Measurements from ENCODE around the gene ANK2. TPM values are rescaled to one million over a fixed set of nuclear protein-coding genes. Genes with fewer than 3 reads are reported as not detected.

The ANK2 gene
- total RNA-seq, 2 experiments from 2014 or later, result 2.7 to 3.0 TPM

DNA sequence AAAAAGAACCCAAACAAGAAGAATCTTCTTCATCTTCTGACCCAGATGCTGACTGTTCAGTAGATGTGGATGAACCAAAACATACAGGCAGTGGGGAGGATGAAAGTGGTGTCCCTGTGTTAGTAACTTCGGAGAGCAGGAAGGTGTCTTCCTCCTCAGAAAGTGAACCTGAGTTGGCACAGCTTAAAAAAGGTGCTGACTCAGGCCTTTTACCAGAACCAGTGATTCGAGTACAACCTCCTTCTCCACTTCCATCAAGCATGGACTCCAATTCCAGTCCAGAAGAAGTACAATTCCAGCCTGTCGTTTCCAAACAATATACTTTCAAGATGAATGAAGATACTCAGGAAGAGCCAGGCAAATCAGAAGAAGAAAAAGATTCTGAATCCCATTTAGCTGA lies 307.0 kb downstream of the ANK2 start:
- CTCF ChIA-PET, result interaction anchor here (0.7 to 1.8 kb wide), 6 partner anchors 11 to 539 kb away, joined by 3 to 4 read pairs (median 4); no protein-coding TSS in a partner anchor
- H3K4me1 Mint-ChIP-seq (ENCODE audit: low read depth), result peaks cover 39% of the 10 kb centered on the region
- DNase-seq, result no peak
- peaks cover 42% of the 10 kb centered on the region for H3K27me3 Mint-ChIP-seq (ENCODE audit: low read depth)
- peaks cover 13% of the 10 kb centered on the region for H3K36me3 Mint-ChIP-seq (ENCODE audit: low read depth)
- peak overlapping the region; percentile 98 for H3K27ac Mint-ChIP-seq
- peak overlapping the region; percentile 59 for H3K4me3 Mint-ChIP-seq
- intact Hi-C loops (cut with micrococcal nuclease), result no loop called here
- peaks cover 26% of the 10 kb centered on the region for H3K9me3 Mint-ChIP-seq

DNA sequence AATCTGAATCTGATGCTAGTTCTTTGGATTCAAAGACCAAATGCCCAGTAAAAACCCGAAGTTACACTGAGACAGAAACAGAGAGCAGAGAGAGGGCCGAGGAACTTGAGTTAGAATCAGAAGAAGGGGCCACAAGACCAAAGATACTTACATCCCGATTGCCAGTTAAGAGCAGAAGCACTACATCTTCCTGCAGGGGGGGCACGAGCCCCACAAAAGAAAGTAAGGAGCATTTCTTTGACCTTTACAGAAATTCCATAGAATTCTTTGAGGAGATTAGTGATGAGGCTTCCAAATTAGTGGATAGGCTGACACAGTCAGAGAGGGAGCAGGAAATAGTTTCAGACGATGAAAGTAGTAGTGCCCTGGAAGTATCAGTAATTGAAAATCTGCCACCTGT lies 309.3 kb downstream of the ANK2 start:
- CTCF ChIA-PET, result no interaction called here
- intact Hi-C loops (cut with micrococcal nuclease), result no loop called here
- Mint-ChIP-seq H3K27ac (no peak overlapping the region), H3K36me3 (ENCODE audit: low read depth) (peaks cover 13% of the 10 kb centered on the region), H3K4me3 (no peak overlapping the region), H3K27me3 (ENCODE audit: low read depth) (peaks cover 32% of the 10 kb centered on the region), H3K9me3 (peaks cover 26% of the 10 kb centered on the region), H3K4me1 (ENCODE audit: low read depth) (peaks cover 34% of the 10 kb centered on the region)
- no peak for DNase-seq

- Mint-ChIP-seq H3K4me3 (no peak overlapping the region), H3K9me3 (no peaks in the 10 kb centered on the region), H3K27me3 (ENCODE audit: low read depth) (peaks cover 22% of the 10 kb centered on the region), H3K27ac (no peak overlapping the region), H3K36me3 (ENCODE audit: low read depth) (no peaks in the 10 kb centered on the region), H3K4me1 (ENCODE audit: low read depth) (no peaks in the 10 kb centered on the region)
- CTCF ChIA-PET, result no interaction called here
- intact Hi-C loops (cut with micrococcal nuclease), result no loop called here
- DNase-seq, result no peak
Measured at GRCh38 chr4:113365377-113365776, 315.9 kb downstream of the ANK2 start.

DNA sequence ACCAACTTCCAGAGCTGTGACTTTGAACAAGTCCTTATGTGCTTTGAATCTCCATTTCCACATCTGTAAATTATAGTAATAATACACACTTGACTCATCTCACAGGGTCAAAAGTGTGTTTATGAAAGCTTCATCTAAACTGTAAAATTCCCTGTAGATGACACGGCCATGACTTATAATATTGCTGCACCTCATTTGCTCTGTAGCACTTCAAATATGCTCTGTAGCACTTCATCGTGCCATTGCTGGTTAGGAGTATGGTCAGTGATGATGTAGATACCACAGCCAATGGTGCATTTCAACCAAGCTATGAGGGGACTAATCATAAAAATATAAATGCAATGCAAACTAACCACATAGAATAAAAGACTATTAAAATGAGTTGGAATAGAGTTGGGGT lies 318.6 kb downstream of the ANK2 start:
- intact Hi-C loops (cut with micrococcal nuclease), result no loop called here
- no peak overlapping the region for H3K4me3 Mint-ChIP-seq
- DNase-seq, result no peak
- CTCF ChIA-PET, result interaction anchor here (0.5 to 0.9 kb wide), 3 partner anchors 16 to 1140 kb away, joined by 3 read pairs; no protein-coding TSS in a partner anchor
- H3K4me1 Mint-ChIP-seq (ENCODE audit: low read depth), result peaks cover under 1% of the 10 kb centered on the region
- no peaks in the 10 kb centered on the region for H3K9me3 Mint-ChIP-seq
- H3K27me3 Mint-ChIP-seq (ENCODE audit: low read depth), result peaks cover 19% of the 10 kb centered on the region
- H3K27ac Mint-ChIP-seq, result no peak overlapping the region
- H3K36me3 Mint-ChIP-seq (ENCODE audit: low read depth), result no peaks in the 10 kb centered on the region

- CTCF ChIA-PET, result no interaction called here
- intact Hi-C loops (cut with micrococcal nuclease), result no loop called here
- H3K9me3 Mint-ChIP-seq, result no peaks in the 10 kb centered on the region
- no peak for DNase-seq
- H3K36me3 Mint-ChIP-seq (ENCODE audit: low read depth), result no peaks in the 10 kb centered on the region
- no peak overlapping the region for H3K27ac Mint-ChIP-seq
- H3K27me3 Mint-ChIP-seq (ENCODE audit: low read depth), result peaks cover 17% of the 10 kb centered on the region
- no peak overlapping the region for H3K4me3 Mint-ChIP-seq
- peaks cover 3% of the 10 kb centered on the region for H3K4me1 Mint-ChIP-seq (ENCODE audit: low read depth)
Measured at GRCh38 chr4:113371111-113371510, 321.7 kb downstream of the ANK2 start.

DNA sequence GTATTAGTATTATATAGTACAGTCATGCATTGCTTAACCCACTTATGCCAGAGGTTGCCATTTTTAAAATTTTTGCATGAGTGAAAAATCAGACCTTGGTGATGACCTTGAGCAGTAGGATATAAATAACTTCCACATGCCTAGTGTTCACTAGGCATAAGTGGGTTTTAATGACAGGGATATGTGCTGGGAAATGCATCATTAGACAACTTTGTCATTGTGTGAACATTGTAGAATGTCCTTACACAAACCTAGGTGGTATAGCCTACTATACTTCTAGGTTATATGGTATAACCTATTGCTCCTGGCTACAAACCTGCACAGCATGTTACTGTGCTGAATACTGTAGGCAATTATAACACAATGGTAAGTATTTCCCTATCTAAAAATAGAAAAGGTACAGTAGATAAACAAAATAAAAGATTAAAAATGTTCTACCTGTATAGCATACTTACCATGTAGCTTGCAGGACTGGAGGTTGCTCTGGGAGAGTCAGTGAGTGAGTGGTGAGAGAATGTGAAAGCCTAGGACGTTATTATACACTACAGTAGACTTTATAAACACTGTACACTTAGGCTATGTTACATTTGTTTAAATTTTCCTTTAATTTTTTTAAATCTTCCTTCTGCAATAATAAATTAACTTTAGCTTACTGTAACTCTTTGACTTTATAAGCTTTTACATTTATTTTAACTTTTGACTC lies 326.7 kb downstream of the ANK2 start:
- no peak overlapping the region for H3K27ac Mint-ChIP-seq
- intact Hi-C loops (cut with micrococcal nuclease), result no loop called here
- no peak for DNase-seq
- H3K4me1 Mint-ChIP-seq (ENCODE audit: low read depth), result peaks cover 3% of the 10 kb centered on the region
- no peaks in the 10 kb centered on the region for H3K36me3 Mint-ChIP-seq (ENCODE audit: low read depth)
- H3K4me3 Mint-ChIP-seq, result no peak overlapping the region
- CTCF ChIA-PET, result interaction anchor here (0.7 kb wide), 1 partner anchor 80 kb away, joined by 4 read pairs; no protein-coding TSS in a partner anchor
- no peaks in the 10 kb centered on the region for H3K9me3 Mint-ChIP-seq
- peaks cover 17% of the 10 kb centered on the region for H3K27me3 Mint-ChIP-seq (ENCODE audit: low read depth)

GRCh38 chr4:113378836-113379235 lies 329.4 kb downstream of the ANK2 start:
- no peak overlapping the region for H3K27ac Mint-ChIP-seq
- DNase-seq, result no peak
- H3K4me3 Mint-ChIP-seq, result no peak overlapping the region
- H3K36me3 Mint-ChIP-seq (ENCODE audit: low read depth), result no peaks in the 10 kb centered on the region
- H3K9me3 Mint-ChIP-seq, result no peaks in the 10 kb centered on the region
- peaks cover 13% of the 10 kb centered on the region for H3K27me3 Mint-ChIP-seq (ENCODE audit: low read depth)
- H3K4me1 Mint-ChIP-seq (ENCODE audit: low read depth), result peaks cover 8% of the 10 kb centered on the region
- intact Hi-C loops (cut with micrococcal nuclease), result no loop called here
- CTCF ChIA-PET, result interaction anchor here (1.2 kb wide), 1 partner anchor 693 kb away, joined by 3 read pairs; no protein-coding TSS in a partner anchor

- DNase-seq, result no peak
- intact Hi-C loops (cut with micrococcal nuclease), result no loop called here
- peaks cover 32% of the 10 kb centered on the region for H3K4me1 Mint-ChIP-seq (ENCODE audit: low read depth)
- no peaks in the 10 kb centered on the region for H3K36me3 Mint-ChIP-seq (ENCODE audit: low read depth)
- H3K9me3 Mint-ChIP-seq, result no peaks in the 10 kb centered on the region
- no peak overlapping the region for H3K4me3 Mint-ChIP-seq
- H3K27ac Mint-ChIP-seq, result no peak overlapping the region
- H3K27me3 Mint-ChIP-seq (ENCODE audit: low read depth), result peaks cover 9% of the 10 kb centered on the region
- CTCF ChIA-PET, result interaction anchor here (1.0 to 1.5 kb wide), 2 partner anchors 26 to 95 kb away, joined by 3 to 4 read pairs; no protein-coding TSS in a partner anchor
Measured at GRCh38 chr4:113382704-113383103, 333.3 kb downstream of the ANK2 start.

DNA sequence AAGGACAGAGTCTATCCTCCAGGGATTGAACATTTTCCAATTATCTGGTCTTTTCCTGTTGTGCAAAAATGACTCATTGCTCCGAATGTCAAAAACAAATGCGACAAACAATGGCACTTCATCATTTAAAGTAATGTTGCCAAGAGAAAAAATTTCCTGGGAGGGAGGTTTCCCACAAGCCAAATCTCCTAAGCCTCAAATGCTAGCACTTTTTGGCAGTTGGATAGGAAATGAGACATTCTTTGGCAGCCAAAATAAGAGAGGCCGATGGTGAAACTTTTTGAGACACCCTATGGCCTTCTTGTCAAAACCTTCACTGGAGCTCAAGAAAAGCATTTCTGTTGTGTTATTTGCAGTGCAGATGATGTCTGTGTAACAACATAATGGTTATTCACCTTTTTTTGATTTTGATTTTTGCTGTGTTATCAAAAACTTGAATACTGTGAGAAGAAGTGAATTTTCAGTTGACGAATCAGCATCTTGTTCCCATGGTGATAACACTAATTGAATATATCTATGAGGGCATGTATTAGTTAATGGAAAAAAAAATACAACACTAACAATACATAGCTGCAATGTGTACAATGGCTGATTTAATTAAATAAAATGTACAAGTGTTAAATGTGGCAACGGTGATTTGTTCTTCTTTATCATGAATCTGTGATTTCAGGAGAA lies 333.8 kb downstream of the ANK2 start:
- no peak for DNase-seq
- Mint-ChIP-seq H3K36me3 (ENCODE audit: low read depth) (no peaks in the 10 kb centered on the region), H3K4me1 (ENCODE audit: low read depth) (peaks cover 32% of the 10 kb centered on the region), H3K9me3 (no peaks in the 10 kb centered on the region), H3K27ac (no peak overlapping the region), H3K4me3 (no peak overlapping the region), H3K27me3 (ENCODE audit: low read depth) (peaks cover 10% of the 10 kb centered on the region)
- intact Hi-C loops (cut with micrococcal nuclease), result no loop called here
- CTCF ChIA-PET, result interaction anchor here (0.7 to 1.5 kb wide), 3 partner anchors 26 to 311 kb away, joined by 3 to 4 read pairs (median 4); no protein-coding TSS in a partner anchor

DNA sequence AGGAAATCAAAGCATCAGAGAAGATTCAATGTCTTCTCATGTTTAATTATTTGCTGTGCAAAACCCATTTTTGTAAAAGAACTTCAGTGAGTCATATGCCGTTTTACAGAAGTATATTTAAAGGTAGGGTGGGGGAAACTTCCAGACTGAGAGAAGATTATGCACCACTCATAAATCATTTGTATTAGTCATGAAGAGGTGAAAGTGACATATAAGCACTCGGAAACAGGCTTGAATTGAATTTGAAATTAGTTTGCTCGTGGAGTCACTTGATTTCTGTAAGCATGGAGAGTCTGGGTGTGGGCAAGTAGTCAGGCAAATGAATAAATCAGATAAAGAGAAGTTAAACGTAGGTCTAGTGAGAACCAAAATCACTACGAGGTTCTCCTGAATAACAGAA lies 335.1 kb downstream of the ANK2 start:
- DNase-seq, result peak; percentile 18
- no peaks in the 10 kb centered on the region for H3K9me3 Mint-ChIP-seq
- H3K4me3 Mint-ChIP-seq, result no peak overlapping the region
- peaks cover 32% of the 10 kb centered on the region for H3K4me1 Mint-ChIP-seq (ENCODE audit: low read depth)
- CTCF ChIA-PET, result interaction anchor here (1.2 kb wide), 2 partner anchors 9 to 11 kb away, joined by 3 to 6 read pairs; no protein-coding TSS in a partner anchor
- H3K27ac Mint-ChIP-seq, result peak overlapping the region; percentile 64
- intact Hi-C loops (cut with micrococcal nuclease), result loop anchor here (1.0 to 2.0 kb wide), 14 partner anchors 29 to 747 kb away; partner anchors contain the start of gene LARP7
- H3K27me3 Mint-ChIP-seq (ENCODE audit: low read depth), result peaks cover 10% of the 10 kb centered on the region
- H3K36me3 Mint-ChIP-seq (ENCODE audit: low read depth), result no peaks in the 10 kb centered on the region

GRCh38 chr4:113385281-113385899 lies 335.9 kb downstream of the ANK2 start:
- DNase-seq, result no peak
- Mint-ChIP-seq H3K36me3 (ENCODE audit: low read depth) (no peaks in the 10 kb centered on the region), H3K9me3 (no peaks in the 10 kb centered on the region), H3K4me3 (no peak overlapping the region), H3K27me3 (ENCODE audit: low read depth) (peaks cover 5% of the 10 kb centered on the region), H3K4me1 (ENCODE audit: low read depth) (peaks cover 32% of the 10 kb centered on the region), H3K27ac (peak overlapping the region; percentile 64)
- intact Hi-C loops (cut with micrococcal nuclease), result loop anchor here (2.0 kb wide), 3 partner anchors 161 to 517 kb away; no protein-coding TSS in a partner anchor
- CTCF ChIA-PET, result interaction anchor here (1.2 kb wide), 2 partner anchors 9 to 10 kb away, joined by 3 to 6 read pairs; no protein-coding TSS in a partner anchor

GRCh38 chr4:113389160-113389559 lies 339.7 kb downstream of the ANK2 start:
- intact Hi-C loops (cut with micrococcal nuclease), result no loop called here
- H3K27me3 Mint-ChIP-seq (ENCODE audit: low read depth), result peaks cover 4% of the 10 kb centered on the region
- H3K27ac Mint-ChIP-seq, result no peak overlapping the region
- no peaks in the 10 kb centered on the region for H3K9me3 Mint-ChIP-seq
- CTCF ChIA-PET, result no interaction called here
- peaks cover 23% of the 10 kb centered on the region for H3K4me1 Mint-ChIP-seq (ENCODE audit: low read depth)
- H3K4me3 Mint-ChIP-seq, result no peak overlapping the region
- DNase-seq, result no peak
- H3K36me3 Mint-ChIP-seq (ENCODE audit: low read depth), result no peaks in the 10 kb centered on the region
